Activated CD4-positive, alpha-beta T cell treated with anti-CD3 and anti-CD28 coated beads for 24 hours (primary cell): ENCODE data around the gene TTF1.
A peak's percentile ranks its signal among the peaks of the same experiment; 100 is the strongest.
"Not testable (repeated sequence)": the region's sequence is repeated elsewhere in the genome, so short reads cannot be mapped to it uniquely, and the experiment has no call there.

Source experiments
- DNase-seq, 2 donors: peaks; one replicate each; pipeline ENCODE4 v3.0.0-alpha.2; 2020; ENCODE audit warnings: low read depth in 2 of 2

TTF1 gene

GRCh38 chr9:132411091-132411508, 4.5 kb upstream of the TTF1 start:
- DNase-seq, result peak; percentile 31 to 48

GRCh38 chr9:132410642-132411041, 4.0 kb upstream of the TTF1 start:
- DNase-seq, result no peak

- no peak for DNase-seq
These were observed 3.3 kb upstream of the TTF1 start, which contains the start of gene CFAP77 for GRCh38 chr9:132409828-132410528. Gene CFAP77 (plus strand): TSS chr9:132410211. CDS start chr9:132410272, 61 bp downstream.

- no peak for DNase-seq
These were observed 1.9 kb upstream of the TTF1 start for GRCh38 chr9:132408521-132408920.

GRCh38 chr9:132407196-132407595, 556 bp upstream of the TTF1 start:
- no peak for DNase-seq

- no peak for DNase-seq
These were observed 2.3 kb downstream of the TTF1 start for GRCh38 chr9:132404228-132404881.

- DNase-seq, result no peak
These were observed 4.8 kb downstream of the TTF1 start for GRCh38 chr9:132401824-132402223.

- DNase-seq, result no peak
These were observed 11.1 kb downstream of the TTF1 start for GRCh38 chr9:132395560-132395959.

GRCh38 chr9:132391449-132391848, 15.2 kb downstream of the TTF1 start:
- DNase-seq, result no peak

GRCh38 chr9:132390966-132391365, 15.7 kb downstream of the TTF1 start:
- no peak for DNase-seq

- DNase-seq, result no peak
These were observed 19.5 kb downstream of the TTF1 start for GRCh38 chr9:132387133-132387532.

- DNase-seq, result no peak
These were observed 22.3 kb downstream of the TTF1 start for GRCh38 chr9:132384376-132384775.

GRCh38 chr9:132383462-132383883, 23.2 kb downstream of the TTF1 start:
- DNase-seq, result no peak

- DNase-seq, result no peak
These were observed 24.6 kb downstream of the TTF1 start for GRCh38 chr9:132381966-132382541.

GRCh38 chr9:132378416-132378815, 28.2 kb downstream of the TTF1 start:
- DNase-seq, result not testable (repeated sequence)

GRCh38 chr9:132377769-132378168, 28.9 kb downstream of the TTF1 start:
- not testable (repeated sequence) for DNase-seq

- no peak for DNase-seq
These were observed 34.2 kb downstream of the TTF1 start for GRCh38 chr9:132372177-132373095.

GRCh38 chr9:132370592-132370991, 36.0 kb downstream of the TTF1 start:
- no peak for DNase-seq

- no peak for DNase-seq
These were observed 37.2 kb downstream of the TTF1 start for GRCh38 chr9:132369421-132369820.

GRCh38 chr9:132367613-132368313, 38.9 kb downstream of the TTF1 start:
- DNase-seq, result no peak

- no peak for DNase-seq
These were observed 40.2 kb downstream of the TTF1 start for GRCh38 chr9:132366481-132366880.
